GM19351 (cell line): ENCODE measurements around the gene PPP6R2.

ENCODE experiments used
- ATAC-seq: cut with Tn5 transposase; IDR thresholded peaks from one replicate; pipeline ENCODE4 v1.9.1; 2021; ENCODE audit warnings: mild to moderate bottlenecking, moderate library complexity; ENCODE audit not compliant: unreplicated experiment

Gene PPP6R2

DNA sequence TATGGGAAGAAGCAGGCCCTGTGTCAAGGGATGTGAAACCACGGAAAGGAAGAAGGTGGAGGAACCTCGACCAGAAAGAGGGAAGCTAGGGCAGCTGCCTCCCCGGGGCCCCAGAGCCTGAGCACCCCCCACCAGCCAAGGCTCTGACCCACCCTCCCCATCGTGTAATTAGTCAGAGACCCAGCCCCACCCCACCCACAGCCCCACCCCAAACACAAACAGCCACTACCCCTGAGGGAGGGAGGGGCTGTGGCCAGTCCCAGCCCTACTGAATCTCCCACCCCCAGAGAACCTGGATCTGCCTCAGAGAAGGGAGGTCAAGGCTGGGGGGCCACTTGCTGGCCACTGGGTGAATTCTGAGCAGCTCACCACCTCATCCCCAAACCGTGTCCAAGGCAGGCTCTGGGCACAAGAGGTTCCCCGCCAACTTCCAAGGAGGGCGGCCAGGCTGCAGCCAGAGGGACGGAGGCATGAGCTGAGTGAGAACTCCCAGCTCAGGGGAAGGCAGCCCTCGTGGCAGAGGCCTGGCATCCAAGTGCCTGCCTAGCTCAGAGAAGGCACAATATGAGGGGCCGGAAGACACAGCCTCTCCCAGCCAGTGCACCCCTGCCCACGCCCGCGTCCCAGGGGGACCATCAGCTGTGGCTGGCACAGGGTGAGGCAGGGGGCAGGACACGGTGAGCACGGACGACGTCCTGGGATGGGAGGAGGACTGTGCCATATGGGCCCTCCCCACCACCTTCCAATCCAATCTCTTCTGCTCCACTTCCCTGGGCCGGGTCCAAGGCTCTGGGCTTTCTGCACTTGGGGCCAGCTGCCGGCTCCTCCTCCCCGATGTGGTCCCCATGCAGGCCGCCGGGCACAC lies 38.4 kb upstream of the PPP6R2 start:
- ATAC-seq = no peak

DNA sequence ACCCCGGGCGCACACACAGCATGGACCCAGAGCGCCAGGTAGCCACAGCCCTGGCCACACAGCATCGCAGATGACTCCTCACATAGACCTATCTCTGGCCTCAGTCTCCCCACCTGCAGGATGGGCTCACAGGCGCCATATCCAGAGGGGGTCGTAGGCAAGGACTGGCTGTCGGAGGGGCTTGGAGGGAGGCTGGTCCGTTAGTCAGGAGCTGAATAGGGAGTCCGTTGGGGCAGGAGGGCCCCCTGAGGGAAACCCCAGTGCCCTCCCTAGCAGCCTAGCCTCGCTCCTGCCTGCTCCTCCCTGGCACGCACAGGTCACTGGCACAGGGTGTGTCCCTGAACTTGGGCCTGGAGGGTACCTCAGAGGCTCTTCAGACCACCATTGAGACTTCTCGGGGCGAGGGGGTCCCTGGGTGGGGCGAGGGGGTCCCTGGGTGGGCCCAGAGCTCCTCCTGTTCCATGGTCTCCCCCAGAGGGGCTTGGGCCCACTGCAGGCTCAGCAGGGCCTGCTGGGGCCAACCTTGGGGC lies 37.7 kb upstream of the PPP6R2 start:
- no peak for ATAC-seq

- no peak for ATAC-seq
Measured at GRCh38 chr22:50305923-50306566, 37.1 kb upstream of the PPP6R2 start.

DNA sequence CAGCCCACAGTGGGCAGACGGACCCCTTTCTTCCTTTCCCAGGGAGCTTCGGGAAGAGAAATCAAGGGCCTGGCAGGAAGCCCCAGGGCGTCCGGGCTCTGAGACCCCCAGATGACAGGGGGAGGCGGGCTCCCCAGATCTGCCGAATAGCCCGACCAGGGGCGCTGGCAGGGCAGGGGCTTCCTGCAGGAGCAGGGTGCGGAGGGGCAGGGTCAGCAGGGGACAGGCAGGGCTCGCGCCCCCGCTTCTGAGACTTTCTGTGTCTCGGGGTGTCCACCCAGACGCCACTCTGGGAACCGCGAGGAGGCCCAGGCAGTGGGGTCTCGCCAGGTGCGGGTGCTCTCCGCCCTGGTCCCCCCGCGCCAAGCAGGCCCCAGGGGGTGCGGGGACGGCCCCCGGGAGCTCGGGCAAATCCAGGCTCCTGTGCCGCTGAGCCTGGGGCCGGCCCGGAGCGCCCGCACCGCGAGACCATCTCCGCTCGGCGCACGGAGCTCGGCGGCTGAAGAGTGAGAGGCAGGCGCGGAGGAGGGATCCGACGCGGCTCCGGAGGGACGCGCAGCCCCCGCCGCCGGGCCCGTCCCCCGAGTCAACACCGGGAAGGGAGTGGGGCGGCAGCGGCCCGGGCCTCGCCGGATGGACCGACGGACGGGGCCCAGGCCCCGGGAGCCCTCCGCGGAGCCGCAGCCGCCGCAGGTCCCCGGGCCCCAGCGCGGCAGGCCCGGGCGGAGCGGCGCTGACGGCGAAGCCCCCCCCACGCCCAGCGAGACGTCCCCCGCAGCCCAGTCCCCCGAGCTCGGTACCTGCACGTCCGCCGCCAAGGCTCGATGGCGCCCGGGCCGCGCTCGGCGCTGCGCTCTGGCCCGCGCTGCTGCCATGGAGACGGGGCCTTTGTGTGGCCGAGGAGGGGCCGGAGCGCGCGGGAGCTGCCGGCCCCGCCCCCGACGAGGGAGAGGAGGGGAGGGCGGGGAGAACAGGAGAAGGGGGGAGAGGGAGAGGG lies 36.1 kb upstream of the PPP6R2 start, which contains the start of gene PLXNB2:
Gene PLXNB2 (minus strand): TSS at position 894 of the 997 bp plus-strand sequence. CDS start 17,062 bp downstream, outside the sequence.
- peak; percentile 50 for ATAC-seq

DNA sequence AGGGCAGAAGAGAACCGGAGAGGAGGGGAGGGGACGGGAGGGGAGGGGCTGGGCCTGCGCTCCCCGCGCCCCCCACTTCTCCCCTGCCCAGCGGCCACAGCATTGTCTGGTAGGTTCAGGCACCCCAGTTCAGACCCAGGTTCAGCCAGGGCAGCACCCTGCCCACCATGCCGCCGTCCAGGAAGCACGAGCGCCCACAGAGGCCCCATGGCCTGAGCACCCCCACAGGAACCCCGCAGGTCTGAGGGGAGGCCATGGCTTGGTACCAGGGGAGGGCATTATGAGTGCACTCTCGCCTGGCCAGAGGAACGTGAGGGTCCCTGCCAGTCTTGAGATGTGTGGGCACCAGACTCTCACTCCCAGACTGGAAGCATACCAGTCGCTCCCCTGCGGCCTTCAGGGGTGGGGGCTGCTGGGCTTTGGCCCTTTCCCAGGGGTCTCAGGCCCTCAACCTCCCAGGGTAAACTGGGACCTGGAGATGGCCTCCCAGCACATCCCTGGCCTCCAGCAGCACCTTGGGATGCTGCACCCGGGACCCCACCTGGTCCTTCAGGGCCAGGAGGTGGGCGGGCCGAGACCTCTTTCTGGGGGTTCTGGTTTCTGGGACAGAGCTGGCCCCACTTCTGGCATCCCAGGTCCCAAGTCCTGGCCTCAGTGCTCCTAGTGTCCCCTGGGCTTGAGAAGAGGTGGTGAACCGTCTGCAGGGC lies 35.1 kb upstream of the PPP6R2 start:
- ATAC-seq = no peak

- no peak for ATAC-seq
Measured at GRCh38 chr22:50308597-50308935, 34.6 kb upstream of the PPP6R2 start.

- no peak for ATAC-seq
Measured at GRCh38 chr22:50308986-50309600, 34.0 kb upstream of the PPP6R2 start.

- no peak for ATAC-seq
Measured at GRCh38 chr22:50309601-50309991, 33.5 kb upstream of the PPP6R2 start.

DNA sequence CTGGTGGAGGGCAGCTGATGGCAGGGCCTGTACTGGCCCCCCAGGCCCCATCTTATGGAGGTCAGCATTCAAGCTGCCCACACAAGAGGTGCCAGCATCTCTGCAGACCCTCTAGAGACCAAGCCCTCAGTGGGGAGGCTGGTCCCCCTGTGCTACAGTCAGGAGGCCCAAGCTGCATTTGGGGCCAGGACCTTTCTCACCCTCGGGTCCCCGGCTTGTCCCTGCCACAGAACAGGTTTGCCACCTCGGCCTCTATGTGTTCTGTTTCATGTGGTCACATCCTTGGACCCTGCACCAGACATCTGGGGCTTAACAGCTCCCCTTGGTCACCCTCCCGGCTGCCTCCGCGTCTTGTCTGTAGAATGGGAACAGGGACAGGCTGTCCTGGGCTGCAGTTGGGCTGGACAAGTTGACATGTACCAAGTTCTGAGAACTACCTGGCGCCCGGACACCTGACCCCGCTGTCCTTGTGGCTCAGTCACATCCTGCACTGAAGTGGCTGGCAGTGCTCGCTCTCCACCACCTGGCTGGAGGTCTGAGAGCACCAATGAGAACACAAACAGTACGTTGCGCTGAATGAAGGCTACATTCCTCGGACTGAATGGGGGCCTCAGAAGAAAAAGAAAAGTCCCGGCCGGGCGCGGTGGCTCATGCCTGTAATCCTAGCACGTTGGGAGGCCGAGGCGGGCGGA lies 33.0 kb upstream of the PPP6R2 start:
- no peak for ATAC-seq

- no peak for ATAC-seq
Measured at GRCh38 chr22:50310949-50311444, 32.1 kb upstream of the PPP6R2 start.

- ATAC-seq = no peak
Measured at GRCh38 chr22:50311606-50312351, 31.3 kb upstream of the PPP6R2 start.

GRCh38 chr22:50312371-50312770 lies 30.8 kb upstream of the PPP6R2 start:
- ATAC-seq = no peak

DNA sequence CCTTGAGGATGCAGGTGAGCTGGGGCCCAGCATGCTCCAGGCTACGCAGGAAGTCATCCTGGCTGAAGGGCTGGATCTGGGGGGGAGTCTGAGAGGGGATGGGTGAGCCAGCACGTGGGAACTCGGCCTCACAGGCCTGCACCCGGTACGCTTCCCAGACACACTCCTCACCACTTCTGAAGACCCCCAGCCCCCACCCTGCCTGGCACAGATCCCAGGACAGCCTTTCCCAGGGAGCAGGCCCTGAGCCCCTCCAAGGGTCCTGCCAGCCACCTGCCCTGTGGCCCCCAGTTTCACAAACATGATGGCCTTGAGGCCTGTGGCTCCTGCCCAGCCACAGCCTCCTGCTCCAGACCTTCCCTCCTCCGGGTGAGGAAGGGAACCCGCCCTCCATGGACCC lies 30.1 kb upstream of the PPP6R2 start:
- no peak for ATAC-seq

DNA sequence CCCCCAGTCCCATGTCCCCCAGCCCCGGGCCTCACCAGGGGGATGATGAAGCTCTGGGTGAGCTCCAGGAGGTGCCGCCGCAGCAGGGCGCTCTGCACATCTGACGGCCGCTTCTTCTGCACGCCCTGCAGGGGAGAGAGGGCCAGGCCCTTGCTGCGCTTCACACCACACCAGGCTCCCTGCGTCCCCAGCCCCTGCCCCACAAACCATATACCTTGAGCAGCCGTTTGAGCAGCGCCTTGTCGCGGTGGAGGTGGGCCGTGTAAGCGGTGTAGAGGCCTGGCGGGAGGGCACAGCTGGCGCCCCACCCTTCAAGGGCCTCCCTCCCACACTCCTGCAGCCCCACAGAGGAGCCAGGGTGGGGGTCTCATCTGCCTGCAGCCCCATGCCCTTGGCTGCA lies 29.5 kb upstream of the PPP6R2 start:
- no peak for ATAC-seq

DNA sequence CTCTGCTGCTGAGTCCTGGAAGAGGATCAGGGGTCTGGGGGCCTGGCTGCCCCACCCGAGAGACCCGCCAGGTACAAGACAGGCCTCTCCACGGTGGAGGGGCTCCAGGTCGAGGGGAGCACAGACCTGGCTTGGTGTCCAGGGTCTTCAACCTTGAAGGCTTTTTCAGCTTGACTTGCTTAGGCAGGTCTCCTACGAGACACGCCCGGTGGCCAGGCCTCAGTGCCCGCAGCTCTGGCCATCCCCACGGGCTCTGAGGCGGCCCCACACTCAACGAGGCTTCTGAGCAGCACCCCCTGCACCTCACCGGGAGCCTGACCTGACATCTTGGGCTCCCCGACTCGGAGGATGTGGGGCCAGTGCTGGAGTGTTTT lies 29.1 kb upstream of the PPP6R2 start:
- no peak for ATAC-seq

- peak; percentile 83 for ATAC-seq
Measured at GRCh38 chr22:50314455-50315288, 28.5 kb upstream of the PPP6R2 start.

DNA sequence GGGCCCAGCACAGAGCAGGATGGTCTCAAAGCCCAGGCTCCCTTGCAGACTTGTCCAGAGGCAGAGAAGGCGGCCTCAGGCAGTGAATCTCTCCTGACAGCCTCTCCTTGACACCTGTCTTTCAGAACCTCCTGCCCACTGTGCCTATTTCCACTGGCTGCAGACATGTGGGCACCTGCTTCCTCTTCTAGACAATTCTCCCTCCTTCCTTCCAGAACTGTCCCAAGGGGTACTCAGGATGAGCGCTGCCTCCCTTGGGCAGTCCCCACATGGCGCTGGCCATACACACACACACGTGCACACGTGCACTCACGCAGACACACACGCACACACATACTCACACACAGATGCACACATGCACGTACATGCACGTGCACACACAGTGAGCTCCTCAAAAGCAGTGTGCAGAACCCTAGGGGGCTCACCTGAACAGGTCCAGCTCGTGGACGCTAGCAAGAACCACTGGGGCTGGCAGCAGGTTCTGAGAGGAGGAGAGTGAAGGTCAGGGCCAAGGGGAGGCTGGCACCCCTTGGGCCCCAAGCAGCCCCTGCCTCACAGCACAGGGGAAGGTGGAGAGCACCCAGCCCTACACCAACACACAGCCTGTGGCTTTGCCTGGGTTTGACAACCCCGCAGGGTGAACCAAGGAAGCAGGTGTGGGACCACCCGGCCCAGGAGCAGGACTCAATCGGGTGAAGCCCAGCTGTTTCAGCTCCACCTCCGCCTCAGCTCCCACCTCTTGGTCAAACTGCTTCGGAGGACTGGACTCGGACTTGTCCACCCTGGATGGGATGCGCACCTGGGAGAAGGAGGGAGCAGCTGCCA lies 27.6 kb upstream of the PPP6R2 start:
- ATAC-seq = no peak
